ENCODE results near the gene PCDHA10.

GRCh38 chr5:140835622-140836510 lies 19.8 kb upstream of the PCDHA10 start:
- no peak for TF ChIP-seq CTCF (IDR thresholded peaks at IDR 0.05; ENCODE audit: low read length)
- no peak for TF ChIP-seq EZH2 (optimal IDR thresholded peaks at IDR 0.05; ENCODE audit: low read depth, low read length)

Measured in MM.1S (cell line).